NCI-H526 treated with DMSO at 0.1 percent for 48 hours (cell line): Measurements from ENCODE around the gene CS.
"Not testable (repeated sequence)": the region's sequence is repeated elsewhere in the genome, so short reads cannot be mapped to it uniquely, and the experiment has no call there.

ENCODE experiments used
- DNase-seq: peaks from one replicate; lab custom pipeline; 2025; lab: John Stamatoyannopoulos, UW

Gene CS

GRCh38 chr12:56280849-56281248 is 19.3 kb downstream of the CS start:
- no peak for DNase-seq

GRCh38 chr12:56278905-56279304 is 21.2 kb downstream of the CS start:
- no peak for DNase-seq

DNA sequence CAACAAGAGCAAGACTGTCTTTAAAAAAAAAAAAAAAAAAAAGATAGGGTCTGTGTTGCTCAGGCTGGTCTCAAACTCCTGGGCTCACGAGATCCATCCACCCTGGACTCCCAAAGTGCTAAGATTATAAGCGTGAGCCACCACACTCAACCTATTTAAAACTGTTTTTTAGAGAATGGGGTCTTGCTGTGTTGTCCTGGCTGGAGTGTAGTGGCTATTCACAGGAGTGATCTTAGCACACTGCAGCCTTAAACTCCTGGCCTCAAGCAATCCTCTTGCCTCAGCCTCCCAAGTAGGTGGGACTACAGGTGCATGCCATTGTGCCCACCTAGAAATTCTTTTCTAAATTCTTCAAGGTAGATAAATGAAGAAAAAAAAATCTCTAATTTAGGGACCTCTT is 25.8 kb downstream of the CS start:
- DNase-seq, result no peak

DNA sequence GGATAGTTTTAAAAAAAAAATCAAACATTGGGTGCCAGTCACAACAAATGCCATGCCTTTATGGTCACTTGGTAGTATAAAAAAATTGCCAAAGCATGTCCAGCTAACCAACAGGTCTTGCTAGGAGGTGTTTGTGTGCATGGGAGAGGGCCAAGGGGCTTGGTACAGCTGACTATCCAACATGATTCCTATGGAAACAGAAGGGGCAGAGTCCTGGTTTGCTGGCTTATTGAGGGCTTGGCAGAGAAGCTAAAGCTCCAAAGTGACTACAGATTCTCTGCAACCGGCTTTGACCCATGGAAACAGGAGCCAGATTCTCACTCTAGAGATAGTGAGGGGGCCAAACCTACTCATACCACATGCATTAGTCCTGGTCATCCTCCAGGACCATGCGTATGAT is 27.7 kb downstream of the CS start:
- not testable (repeated sequence) for DNase-seq

DNA sequence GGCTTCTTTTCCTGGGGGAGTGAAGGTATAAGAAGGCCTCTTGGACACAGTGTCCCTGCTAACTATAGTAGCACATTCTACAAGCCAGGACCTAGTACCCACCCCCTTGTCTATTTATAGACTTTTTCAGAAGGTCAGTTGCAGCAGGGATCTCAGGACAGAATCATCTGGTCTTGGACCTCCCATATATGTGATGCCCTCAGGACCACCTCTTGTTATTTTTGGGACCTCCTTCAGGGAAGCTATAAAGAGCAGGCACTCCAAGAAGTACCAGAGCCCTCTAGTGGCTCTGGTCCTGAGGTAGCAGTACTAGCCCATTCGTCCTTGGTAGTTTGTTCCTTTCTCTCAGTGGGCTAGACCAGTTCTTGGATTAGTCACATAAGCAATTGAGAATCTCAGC is 29.1 kb downstream of the CS start:
- DNase-seq, result no peak

GRCh38 chr12:56267443-56268071 is 32.6 kb downstream of the CS start:
- no peak for DNase-seq

DNA sequence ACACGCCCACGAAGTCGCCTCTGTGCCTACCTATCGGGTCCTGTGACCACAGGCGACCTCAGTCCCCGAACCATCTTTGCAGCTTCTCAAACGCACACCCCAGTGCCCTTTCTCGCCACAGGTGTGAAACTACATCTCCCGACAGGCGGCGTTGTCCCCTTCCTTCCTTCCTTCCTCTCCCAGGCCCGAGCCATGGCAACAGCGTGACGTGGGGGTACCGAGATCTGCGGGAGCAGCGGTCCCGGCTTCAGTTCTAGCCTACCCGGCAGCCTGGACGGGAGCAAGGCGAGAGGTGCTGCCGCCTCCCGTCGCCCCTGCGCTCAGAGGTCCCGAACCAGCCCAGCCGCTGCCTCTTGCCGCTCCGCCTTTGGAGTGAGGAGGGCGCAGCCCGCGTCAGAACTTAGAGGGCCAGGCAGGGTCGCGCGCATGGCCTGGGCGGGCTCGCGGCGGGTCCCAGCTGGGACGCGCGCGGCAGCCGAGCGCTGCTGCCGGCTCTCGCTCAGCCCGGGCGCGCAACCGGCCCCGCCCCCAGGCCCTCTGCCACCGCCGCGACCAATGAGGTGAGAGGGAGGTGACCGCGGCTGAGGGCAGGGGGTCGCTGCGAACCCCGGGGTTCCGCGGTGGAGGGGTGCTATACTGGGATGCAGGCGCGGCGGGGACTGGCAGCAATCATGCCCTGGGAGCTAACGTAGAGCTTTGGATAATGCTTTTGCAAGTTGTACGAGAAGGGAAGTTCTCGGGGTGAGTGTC is 33.3 kb downstream of the CS start, which contains the start of gene COQ10A:
TSS of gene COQ10A (plus strand) at position 250 of the 750 bp plus-strand sequence. CDS start at position 427, 177 bp downstream.
- peak; percentile 90 for DNase-seq

DNA sequence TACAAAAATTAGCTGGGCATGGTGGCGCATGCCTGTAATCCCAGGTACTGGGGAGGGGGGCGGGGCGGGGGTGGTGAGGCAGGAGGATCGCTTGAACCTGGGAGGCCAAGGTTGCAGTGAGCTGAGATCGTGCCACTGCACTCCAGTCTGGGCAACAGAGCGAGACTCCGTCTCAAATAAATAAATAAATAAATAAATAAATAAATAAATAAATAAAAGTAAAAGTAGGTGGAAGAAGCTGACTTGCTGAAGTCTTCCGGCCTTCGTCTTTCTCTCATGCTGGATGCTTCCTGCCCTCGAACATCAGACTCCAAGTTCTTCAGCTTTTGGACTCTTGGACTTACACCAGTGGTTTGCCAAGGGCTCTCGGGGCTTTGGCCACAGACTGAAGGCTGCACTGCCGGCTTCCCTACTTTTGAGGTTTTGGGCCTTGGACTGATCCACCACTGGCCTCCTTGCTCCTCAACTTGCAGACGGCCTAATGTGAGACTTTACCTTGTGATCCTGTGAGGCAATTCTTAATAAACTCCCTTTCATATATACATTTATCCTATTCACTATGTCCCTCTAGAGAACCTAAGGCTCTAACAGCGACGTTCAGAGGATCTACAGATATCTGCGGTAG is 34.0 kb downstream of the CS start:
- DNase-seq, result not testable (repeated sequence)

- not testable (repeated sequence) for DNase-seq
Measured at GRCh38 chr12:56262955-56263354, 37.2 kb downstream of the CS start.

DNA sequence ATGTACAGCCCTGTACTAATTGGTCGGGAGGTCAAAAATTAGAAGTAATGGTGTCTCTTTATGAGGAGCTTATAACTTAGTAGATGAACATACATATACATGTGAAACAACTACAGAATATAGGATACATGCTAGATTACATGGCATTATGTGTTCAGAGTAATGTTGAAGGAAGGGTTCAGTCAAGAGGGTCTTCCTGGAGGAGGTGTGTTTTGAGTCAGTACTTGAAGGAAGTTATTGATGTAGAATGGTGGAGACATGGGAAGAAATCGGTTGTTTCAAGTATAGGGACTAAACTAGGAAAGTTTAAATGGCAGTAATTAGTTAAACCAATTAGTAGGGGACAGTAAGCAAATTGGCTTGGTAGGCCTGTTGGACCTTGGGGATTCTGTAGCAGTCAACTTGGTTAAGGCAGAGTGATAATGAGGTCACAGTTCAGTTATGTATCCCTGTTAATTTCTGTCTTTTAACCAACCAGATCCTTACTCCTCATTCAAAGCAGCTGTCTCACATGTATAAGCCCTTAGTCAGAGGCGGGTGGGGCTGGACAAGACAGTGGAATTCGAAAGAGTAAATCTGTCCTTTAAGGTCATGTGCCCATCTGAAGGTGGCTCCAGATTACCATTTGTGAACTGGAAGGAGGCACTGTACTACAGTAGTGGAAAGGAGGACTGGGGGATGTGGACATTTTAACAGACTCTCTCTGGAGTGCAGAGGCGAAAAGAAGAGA is 38.5 kb downstream of the CS start:
- no peak for DNase-seq

DNA sequence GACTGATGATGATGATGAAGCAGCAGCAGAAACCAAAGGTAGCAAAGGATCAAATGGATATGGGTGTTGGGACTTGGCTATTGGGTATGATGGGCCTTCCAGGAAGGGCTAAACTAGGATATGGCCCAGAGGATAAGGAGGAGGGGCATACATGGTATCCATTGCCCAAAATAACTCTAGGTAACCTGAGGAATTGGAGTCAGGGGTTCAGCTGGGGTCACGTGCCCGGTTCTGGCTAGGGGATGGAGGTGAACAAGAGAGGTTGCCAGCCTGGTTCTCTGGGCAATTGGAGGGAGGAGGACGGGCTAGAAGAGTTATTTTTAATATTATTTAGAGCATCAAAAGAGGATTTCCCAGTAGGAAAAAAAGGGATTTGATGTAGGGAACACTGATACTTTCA is 39.2 kb downstream of the CS start:
- no peak for DNase-seq

DNA sequence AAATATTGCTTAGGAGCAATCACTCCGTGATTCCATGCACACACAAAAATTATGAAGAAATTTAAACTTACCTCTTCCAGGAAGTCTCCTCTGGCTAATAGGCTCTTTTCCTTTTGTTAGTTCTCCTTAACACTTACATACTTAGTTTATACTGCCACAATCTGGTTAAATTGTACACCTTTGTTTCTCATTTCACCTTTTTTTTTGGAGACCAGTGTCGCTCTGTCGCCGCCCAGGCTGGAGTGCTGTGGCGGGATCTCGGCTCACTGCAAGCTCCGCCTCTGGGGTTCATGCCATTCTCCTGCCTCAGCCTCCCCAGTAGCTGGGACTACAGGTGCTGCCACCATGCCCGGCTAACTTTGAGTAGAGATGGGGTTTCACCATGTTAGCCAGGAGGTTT is 39.8 kb downstream of the CS start:
- DNase-seq, result no peak

DNA sequence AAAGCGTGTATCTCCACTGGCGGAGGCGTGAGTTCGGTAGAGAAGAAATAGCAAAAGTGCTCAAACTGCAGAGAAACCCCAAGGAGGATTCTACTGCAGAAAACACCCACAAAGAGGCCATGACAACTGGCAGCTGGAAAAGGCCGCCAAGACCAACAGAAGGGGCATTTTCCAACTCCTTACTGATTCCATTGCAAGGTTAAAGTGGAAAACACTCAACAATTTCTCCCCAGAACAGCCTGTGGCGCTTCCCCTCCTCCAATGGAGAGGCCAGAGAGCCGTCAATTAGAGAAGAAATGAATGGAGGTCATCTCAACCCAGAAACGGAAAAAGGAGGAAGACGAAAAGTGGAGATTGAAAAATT is 41.3 kb downstream of the CS start:
- no peak for DNase-seq

DNA sequence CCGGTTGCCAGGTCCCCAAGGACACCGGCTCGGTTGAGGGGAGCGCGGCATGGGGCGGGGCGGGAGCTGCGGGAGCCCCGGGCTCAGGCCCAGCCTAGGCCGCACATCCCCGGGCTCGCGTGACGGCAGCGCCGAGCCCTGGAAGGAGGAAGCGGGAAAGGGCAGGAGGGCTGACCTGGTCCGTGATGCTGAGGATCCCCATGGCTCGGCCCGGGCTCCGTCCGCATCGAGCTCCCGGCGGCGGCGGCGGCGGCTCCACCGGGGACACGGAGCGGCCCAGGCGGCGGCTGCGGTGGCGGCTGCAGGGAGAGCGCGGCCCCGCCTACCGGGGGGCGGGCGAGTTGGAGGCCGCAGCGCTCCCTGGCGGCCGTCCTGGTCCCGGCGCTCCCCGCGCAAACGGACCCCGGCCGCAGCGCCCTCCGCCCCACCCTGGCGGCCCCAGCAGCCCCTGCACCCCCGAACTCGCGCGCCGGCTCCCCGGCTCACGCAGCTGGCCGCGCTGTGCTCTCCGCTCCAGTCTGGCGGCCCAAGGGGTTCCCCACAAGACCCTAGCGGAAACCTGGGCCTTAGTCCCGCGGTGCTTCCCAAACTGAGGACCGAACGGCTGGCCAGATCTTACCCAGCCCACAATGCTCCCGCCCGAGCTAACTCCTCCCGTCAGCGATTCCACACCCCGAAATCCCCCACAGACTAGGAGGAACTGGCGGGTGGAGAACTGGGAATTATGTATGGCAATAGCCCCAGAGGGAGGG is 41.9 kb downstream of the CS start, which contains the start of gene ANKRD52:
TSS of gene ANKRD52 (minus strand) at position 317 of the 752 bp plus-strand sequence. CDS start at position 202, 115 bp downstream.
- DNase-seq, result peak; percentile 44

GRCh38 chr12:56257491-56258067 is 42.6 kb downstream of the CS start:
- DNase-seq, result peak; percentile 38

DNA sequence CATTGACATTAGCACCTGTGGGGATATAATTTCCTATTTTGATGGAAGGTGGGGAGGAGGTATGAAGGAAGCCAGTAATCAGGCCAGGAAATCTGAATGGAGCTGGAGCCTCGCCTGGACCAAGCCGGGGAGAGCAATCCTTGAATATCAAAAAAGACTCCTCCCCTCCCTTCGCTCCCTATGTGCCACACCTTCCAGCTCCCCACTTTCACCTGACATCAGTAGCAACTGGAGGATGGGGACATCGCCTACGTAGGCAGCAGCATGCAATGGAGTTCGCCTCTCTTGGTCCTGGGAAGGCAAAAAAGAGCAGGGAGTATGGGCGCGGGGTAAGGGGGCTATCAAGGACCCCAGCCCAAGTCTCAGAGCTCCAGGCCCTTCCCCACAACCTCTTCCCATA is 43.1 kb downstream of the CS start:
- no peak for DNase-seq

- no peak for DNase-seq
Measured at GRCh38 chr12:56256326-56256960, 43.7 kb downstream of the CS start.

- no peak for DNase-seq
Measured at GRCh38 chr12:56255671-56256070, 44.5 kb downstream of the CS start.

- DNase-seq, result no peak
Measured at GRCh38 chr12:56253091-56253490, 47.0 kb downstream of the CS start.

- no peak for DNase-seq
Measured at GRCh38 chr12:56252649-56253048, 47.5 kb downstream of the CS start.

DNA sequence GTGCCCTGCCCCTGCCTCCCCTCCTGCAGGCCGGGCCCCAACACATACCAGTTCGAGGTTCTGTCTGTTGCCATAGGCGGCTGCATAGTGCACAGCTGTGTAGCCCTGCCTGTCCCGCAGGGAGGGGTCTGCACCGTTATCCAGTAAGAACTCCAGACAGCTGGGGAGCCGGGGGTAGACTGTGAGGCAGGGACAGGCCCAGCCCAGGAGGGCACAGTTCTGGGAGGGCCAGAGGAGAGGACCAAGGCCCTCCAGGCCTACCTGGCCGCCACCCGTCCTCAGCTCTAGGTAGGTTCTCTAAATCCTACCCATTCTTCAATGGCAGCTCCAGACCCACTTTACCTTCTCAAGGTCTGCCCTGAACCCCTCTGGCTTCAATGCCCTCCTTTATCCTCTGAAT is 51.4 kb downstream of the CS start:
- DNase-seq, result no peak
